Measurements from ENCODE around the gene RSPH6A. TPM values are rescaled to one million over a fixed set of nuclear protein-coding genes. Genes with fewer than 3 reads are reported as not detected.

The RSPH6A gene
- polyA plus RNA-seq, 3 donors = not detected

DNA sequence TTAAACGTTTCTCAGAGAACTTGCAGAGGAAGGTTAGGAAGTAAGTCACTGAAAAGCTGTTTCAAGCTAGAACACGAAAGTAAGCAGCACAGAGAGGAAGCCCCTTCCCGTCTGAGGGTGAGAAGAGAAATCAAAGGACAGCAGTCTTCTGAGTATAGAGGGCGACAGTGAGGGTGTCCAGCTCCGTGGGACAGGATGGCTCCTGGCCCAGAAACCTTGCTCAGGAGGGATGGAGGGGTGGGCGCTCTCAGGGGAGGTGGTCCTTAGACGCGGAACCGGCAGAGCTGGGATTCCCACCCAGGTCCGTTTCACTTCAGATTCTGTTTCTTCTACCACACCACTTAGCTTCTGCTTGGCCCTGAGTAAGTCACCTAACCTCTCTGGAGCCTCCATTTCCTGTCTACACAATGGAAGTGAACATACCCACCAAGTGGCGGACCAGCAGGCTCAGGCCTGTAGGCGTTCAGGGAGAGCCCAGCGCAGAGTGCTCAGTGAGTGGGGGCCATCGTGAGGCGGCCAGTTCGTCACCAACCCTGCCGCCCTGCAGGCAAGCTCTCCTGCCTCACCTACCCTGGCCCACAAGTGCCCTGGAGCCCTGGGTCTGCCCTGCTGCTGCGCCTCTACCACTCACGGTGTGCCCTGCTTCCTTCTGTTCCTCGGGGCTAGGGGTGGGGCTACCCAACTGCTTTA is 5.5 kb upstream of the RSPH6A start:
- H3K9ac ChIP-seq (ENCODE audit: insufficient read depth, low read length, poor library complexity, severe bottlenecking) = no peak overlapping the region
- H3K36me3 ChIP-seq (replicated peaks in 1 of 2; ENCODE audit: control insufficient read depth in 1 of 2, insufficient read depth in 2 of 2, low read length in 2 of 2) = peaks cover 59 to 66% of the 10 kb centered on the region in 2 donors
- no peaks in the 10 kb centered on the region for H3K9me3 ChIP-seq (replicated peaks in 1 of 2; ENCODE audit: control insufficient read depth in 1 of 2, insufficient read depth in 1 of 2, low read length in 2 of 2)
- H3K4me2 ChIP-seq (replicated peaks; ENCODE audit: extremely low read depth, low read length, poor library complexity, severe bottlenecking) = no peak overlapping the region
- peaks cover 6 to 14% of the 10 kb centered on the region in 2 donors for H3K27me3 ChIP-seq (ENCODE audit: control insufficient read depth in 2 of 2, insufficient read depth in 2 of 2, low read length in 2 of 2)
- H3K79me2 ChIP-seq (ENCODE audit: insufficient read depth, low read length) = no peaks in the 10 kb centered on the region
- DNase-seq = no peak
- TF ChIP-seq CTCF (IDR thresholded peaks at IDR 0.05) = no peak
- H3K27ac ChIP-seq (ENCODE audit: low read depth in 1 of 2, low read length in 2 of 2) = no peak overlapping the region
- H3K4me3 ChIP-seq (replicated peaks in 1 of 3; ENCODE audit: low read depth in 2 of 3, low read length in 3 of 3) = no peak overlapping the region
- Mint-ChIP-seq H3K36me3 (peaks cover 50 to 68% of the 10 kb centered on the region in 2 donors), H3K27me3 (ENCODE audit: low read depth in 3 of 3) (peaks cover 8 to 19% (median 11%) of the 10 kb centered on the region in 3 donors), H3K9me3 (peaks cover 0 to 5% (median 0%) of the 10 kb centered on the region in 7 donors), H3K4me3 (no peak overlapping the region), H3K27ac (peak overlapping the region in 2 of 7 donors; percentile 21 to 42), H3K4me1 (peaks cover 4% of the 10 kb centered on the region)
- H3K4me1 ChIP-seq (ENCODE audit: control insufficient read depth in 1 of 2, insufficient read depth in 2 of 2, low read length in 2 of 2) = peaks cover 7 to 8% of the 10 kb centered on the region in 2 donors
- peaks cover 52% of the 10 kb centered on the region for H4K20me1 ChIP-seq (ENCODE audit: insufficient read depth, low read length)
- intact Hi-C loops (cut with micrococcal nuclease) = no loop called here
- no peak overlapping the region for H2AFZ ChIP-seq (ENCODE audit: insufficient read depth, low read depth, low read length, poor library complexity, severe bottlenecking)
- 91% methylated on average over 16 of the region's 20 CpGs for WGBS (ENCODE audit: insufficient coverage)

DNA sequence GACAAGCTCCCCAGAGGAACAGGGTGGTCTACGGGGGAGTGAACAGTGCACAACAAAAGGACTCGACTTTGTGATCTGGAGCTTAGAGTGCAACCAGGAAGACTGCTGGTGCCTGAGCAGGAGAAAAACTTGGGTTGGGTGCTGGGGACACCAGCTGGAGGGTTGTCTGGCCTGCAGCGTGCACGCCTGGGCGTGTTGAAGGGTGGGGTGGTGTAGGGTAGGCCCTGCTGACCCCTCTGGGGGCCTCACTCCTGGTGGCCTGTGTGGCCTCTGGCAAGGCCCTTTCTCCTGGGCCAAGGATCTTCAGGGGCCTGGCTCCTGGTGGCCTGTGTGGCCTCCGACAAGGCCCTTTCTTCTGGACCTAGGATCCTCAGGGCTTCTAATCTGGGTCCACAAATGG is 4.7 kb upstream of the RSPH6A start:
- DNase-seq = no peak
- Histone ChIP-seq H3K36me3 (replicated peaks in 1 of 2; ENCODE audit: control insufficient read depth in 1 of 2, insufficient read depth in 2 of 2, low read length in 2 of 2) (peaks cover 52 to 58% of the 10 kb centered on the region in 2 donors), H3K27ac (ENCODE audit: low read depth in 1 of 2, low read length in 2 of 2) (no peak overlapping the region), H3K9me3 (replicated peaks in 1 of 2; ENCODE audit: control insufficient read depth in 1 of 2, insufficient read depth in 1 of 2, low read length in 2 of 2) (peaks cover 0 to 3% of the 10 kb centered on the region in 2 donors), H3K4me3 (replicated peaks in 1 of 3; ENCODE audit: low read depth in 2 of 3, low read length in 3 of 3) (no peak overlapping the region), H3K9ac (ENCODE audit: insufficient read depth, low read length, poor library complexity, severe bottlenecking) (no peak overlapping the region), H3K79me2 (ENCODE audit: insufficient read depth, low read length) (no peaks in the 10 kb centered on the region), H3K27me3 (ENCODE audit: control insufficient read depth in 2 of 2, insufficient read depth in 2 of 2, low read length in 2 of 2) (peaks cover 9 to 22% of the 10 kb centered on the region in 2 donors), H3K4me2 (replicated peaks; ENCODE audit: extremely low read depth, low read length, poor library complexity, severe bottlenecking) (no peak overlapping the region), H3K4me1 (ENCODE audit: control insufficient read depth in 1 of 2, insufficient read depth in 2 of 2, low read length in 2 of 2) (peaks cover 9 to 10% of the 10 kb centered on the region in 2 donors), H2AFZ (ENCODE audit: insufficient read depth, low read depth, low read length, poor library complexity, severe bottlenecking) (no peak overlapping the region), H4K20me1 (ENCODE audit: insufficient read depth, low read length) (peaks cover 53% of the 10 kb centered on the region)
- H3K36me3 Mint-ChIP-seq = peaks cover 44 to 60% of the 10 kb centered on the region in 2 donors
- TF ChIP-seq CTCF (IDR thresholded peaks at IDR 0.05) = no peak
- 96% methylated on average over 5 of the region's 6 CpGs for WGBS (ENCODE audit: insufficient coverage)
- H3K4me1 Mint-ChIP-seq = peaks cover 6% of the 10 kb centered on the region
- H3K4me3 Mint-ChIP-seq = no peak overlapping the region
- intact Hi-C loops (cut with micrococcal nuclease) = loop anchor here (5.0 kb wide), 1 partner anchor 63 kb away; no protein-coding TSS in a partner anchor
- peaks cover 16 to 26% (median 19%) of the 10 kb centered on the region in 3 donors for H3K27me3 Mint-ChIP-seq (ENCODE audit: low read depth in 3 of 3)
- no peak overlapping the region for H3K27ac Mint-ChIP-seq
- H3K9me3 Mint-ChIP-seq = peaks cover 0 to 11% (median 0%) of the 10 kb centered on the region in 7 donors
